Gastrocnemius medialis (tissue), 4 donors: Measurements from ENCODE around the gene KDM5C.

Experiments used
- POLR2A ChIP-seq, 2 donors: fragments of 450-650 bp; IDR thresholded peaks; one replicate each; pipeline ENCODE4 v1.6.1; 2017; ENCODE audit warnings: antibody characterized with exemption in 2 of 2, mild to moderate bottlenecking in 2 of 2, moderate library complexity in 2 of 2
- TF ChIP-seq, protein P1 (sequence below), 5 experiments: fragments of 450-650 bp in 3 of 5; fragments of 200-600 bp in 2 of 5; sonication (generic) in 2 of 5; IDR thresholded peaks in 4 of 5; conservative IDR thresholded peaks in 1 of 5; 1 replicate in 4 of 5; 2 replicates in 1 of 5; pipeline ENCODE4 v1.5.1; 2016 to 2019; ENCODE audit warnings: antibody characterized with exemption in 5 of 5, mild to moderate bottlenecking in 3 of 5, moderate library complexity in 3 of 5

DNA sequence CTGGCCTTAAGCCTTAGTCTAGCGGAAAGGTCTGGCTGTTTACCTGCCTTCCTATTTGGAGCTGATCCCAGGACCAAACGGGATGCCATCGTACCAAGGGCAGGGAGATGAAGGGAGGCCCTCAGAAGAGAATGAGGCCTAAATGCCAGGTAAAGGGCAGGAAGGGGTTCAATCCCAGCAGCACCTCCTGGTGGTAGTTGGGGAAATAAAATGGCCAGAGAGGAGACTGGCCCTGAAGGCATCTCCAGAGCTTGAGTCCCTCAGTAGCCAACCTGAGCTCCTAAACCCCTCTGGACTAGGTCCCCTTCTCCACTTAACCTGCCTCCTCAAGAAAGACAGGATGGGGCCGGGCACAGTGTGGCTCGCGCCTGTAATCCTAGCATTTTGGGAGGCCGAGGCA is 53.7 kb downstream of the KDM5C start:
- no peak for TF ChIP-seq POLR2A (IDR thresholded peaks at IDR 0.05)
- TF ChIP-seq, protein P1, sequence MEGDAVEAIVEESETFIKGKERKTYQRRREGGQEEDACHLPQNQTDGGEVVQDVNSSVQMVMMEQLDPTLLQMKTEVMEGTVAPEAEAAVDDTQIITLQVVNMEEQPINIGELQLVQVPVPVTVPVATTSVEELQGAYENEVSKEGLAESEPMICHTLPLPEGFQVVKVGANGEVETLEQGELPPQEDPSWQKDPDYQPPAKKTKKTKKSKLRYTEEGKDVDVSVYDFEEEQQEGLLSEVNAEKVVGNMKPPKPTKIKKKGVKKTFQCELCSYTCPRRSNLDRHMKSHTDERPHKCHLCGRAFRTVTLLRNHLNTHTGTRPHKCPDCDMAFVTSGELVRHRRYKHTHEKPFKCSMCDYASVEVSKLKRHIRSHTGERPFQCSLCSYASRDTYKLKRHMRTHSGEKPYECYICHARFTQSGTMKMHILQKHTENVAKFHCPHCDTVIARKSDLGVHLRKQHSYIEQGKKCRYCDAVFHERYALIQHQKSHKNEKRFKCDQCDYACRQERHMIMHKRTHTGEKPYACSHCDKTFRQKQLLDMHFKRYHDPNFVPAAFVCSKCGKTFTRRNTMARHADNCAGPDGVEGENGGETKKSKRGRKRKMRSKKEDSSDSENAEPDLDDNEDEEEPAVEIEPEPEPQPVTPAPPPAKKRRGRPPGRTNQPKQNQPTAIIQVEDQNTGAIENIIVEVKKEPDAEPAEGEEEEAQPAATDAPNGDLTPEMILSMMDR (IDR thresholded peaks at IDR 0.05 in 4 of 5, conservative IDR thresholded peaks at IDR 0.05 in 1 of 5): no peak
